CD14-positive monocyte (primary cell): Measurements from ENCODE around the gene DNAJC18. TPM values are rescaled to one million over a fixed set of nuclear protein-coding genes. Genes with fewer than 3 reads are reported as not detected.

ENCODE experiments used
- DNase-seq, 3 donors: peaks; one replicate each; pipeline ENCODE4 v3.0.0-alpha.2; 2011 to 2022
- H2AFZ ChIP-seq: 2 replicates; pipeline ENCODE4 v1.6.0; 2012; ENCODE audit warnings: mild to moderate bottlenecking, low read depth, low read length, inconsistent platforms; ENCODE audit not compliant: insufficient read depth, poor library complexity, severe bottlenecking
- H3K27ac ChIP-seq, 2 donors: 1 replicate in 1 of 2; 2 replicates in 1 of 2; pipeline ENCODE4 v1.5.1; 2012 to 2013; ENCODE audit warnings: low read length in 2 of 2, control low read depth in 1 of 2, inconsistent platforms in 1 of 2, low read depth in 1 of 2, mild to moderate bottlenecking in 1 of 2
- H3K27me3 ChIP-seq, 2 donors: one replicate each; pipeline versions ENCODE4 v1.6.0 to v1.6.1; 2011 to 2013; ENCODE audit warnings: low read length in 2 of 2; ENCODE audit not compliant: control insufficient read depth in 2 of 2, insufficient read depth in 2 of 2
- H3K36me3 ChIP-seq, 2 donors: replicated peaks in 1 of 2; 1 replicate in 1 of 2; 2 replicates in 1 of 2; pipeline versions ENCODE4 v1.5.1 to v1.6.1; 2012 to 2013; ENCODE audit warnings: low read length in 2 of 2, control low read depth in 1 of 2, inconsistent platforms in 1 of 2, mild to moderate bottlenecking in 1 of 2; ENCODE audit not compliant: insufficient read depth in 2 of 2, control insufficient read depth in 1 of 2
- H3K4me1 ChIP-seq, 2 donors: 1 replicate in 1 of 2; 2 replicates in 1 of 2; pipeline versions ENCODE4 v1.5.1 to v1.6.1; 2012 to 2013; ENCODE audit warnings: low read length in 2 of 2, control low read depth in 1 of 2, inconsistent platforms in 1 of 2, mild to moderate bottlenecking in 1 of 2, moderate library complexity in 1 of 2; ENCODE audit not compliant: insufficient read depth in 2 of 2, control insufficient read depth in 1 of 2
- H3K4me2 ChIP-seq: replicated peaks from 2 replicates; pipeline ENCODE3; 2012; ENCODE audit warnings: low read length, moderate library complexity, mild to moderate bottlenecking; ENCODE audit not compliant: poor library complexity, severe bottlenecking; ENCODE audit errors: extremely low read depth
- H3K4me3 ChIP-seq, 3 experiments: fragments of 200-600 bp in 1 of 3; sonication (generic) in 1 of 3; replicated peaks in 1 of 3; 1 replicate in 2 of 3; 2 replicates in 1 of 3; pipeline ENCODE4 v1.5.1; 2011 to 2013; ENCODE audit warnings: low read length in 3 of 3, mild to moderate bottlenecking in 3 of 3, control low read depth in 2 of 3, low read depth in 2 of 3, inconsistent platforms in 1 of 3, moderate library complexity in 1 of 3
- H3K79me2 ChIP-seq: 2 replicates; pipeline ENCODE4 v1.6.0; 2012; ENCODE audit warnings: mild to moderate bottlenecking, control low read depth, inconsistent platforms, low read length, moderate library complexity; ENCODE audit not compliant: insufficient read depth
- H3K9ac ChIP-seq: 2 replicates; pipeline ENCODE4 v1.6.0; 2017; ENCODE audit warnings: low read length, mild to moderate bottlenecking; ENCODE audit not compliant: insufficient read depth, poor library complexity, severe bottlenecking
- H3K9me3 ChIP-seq, 2 donors: replicated peaks in 1 of 2; 1 replicate in 1 of 2; 2 replicates in 1 of 2; pipeline versions ENCODE4 v1.5.1 to v1.6.1; 2012 to 2013; ENCODE audit warnings: low read length in 2 of 2, control low read depth in 1 of 2; ENCODE audit not compliant: control insufficient read depth in 1 of 2, insufficient read depth in 1 of 2
- H4K20me1 ChIP-seq: 2 replicates; pipeline ENCODE4 v1.6.0; 2012; ENCODE audit warnings: mild to moderate bottlenecking, low read length, control low read depth, moderate library complexity; ENCODE audit not compliant: insufficient read depth
- H3K27ac Mint-ChIP-seq, 7 donors: one replicate each; pipeline ENCODE4 v1.8.0; 2020; ENCODE audit warnings: mild to moderate bottlenecking in 7 of 7, mixed read lengths in 7 of 7, moderate library complexity in 6 of 7, inconsistent platforms in 2 of 7
- H3K27me3 Mint-ChIP-seq, 3 donors: one replicate each; pipeline ENCODE4 v1.8.0; 2021 to 2022; ENCODE audit warnings: low read depth in 3 of 3, mild to moderate bottlenecking in 3 of 3, mixed read lengths in 3 of 3, moderate library complexity in 3 of 3, inconsistent platforms in 1 of 3
- H3K36me3 Mint-ChIP-seq, 2 donors: one replicate each; pipeline ENCODE4 v1.8.0; 2020; ENCODE audit warnings: mixed read lengths in 2 of 2, inconsistent platforms in 1 of 2, mild to moderate bottlenecking in 1 of 2
- H3K4me1 Mint-ChIP-seq: one replicate; pipeline ENCODE4 v1.8.0; 2020; ENCODE audit warnings: mild to moderate bottlenecking, mixed read lengths
- H3K4me3 Mint-ChIP-seq, 2 donors: one replicate each; pipeline ENCODE4 v1.8.0; 2020; ENCODE audit warnings: mild to moderate bottlenecking in 2 of 2, mixed read lengths in 2 of 2, moderate library complexity in 1 of 2
- H3K9me3 Mint-ChIP-seq, 7 donors: one replicate each; pipeline ENCODE4 v1.8.0; 2020 to 2022; ENCODE audit warnings: mixed read lengths in 7 of 7, mild to moderate bottlenecking in 6 of 7, moderate library complexity in 6 of 7, inconsistent platforms in 2 of 7
- WGBS: methylation state at CpG from one replicate; pipeline ENCODE4 v1.1.5; 2013; ENCODE audit warnings: missing lambda C conversion rate; ENCODE audit not compliant: insufficient coverage; 5-methylcytosine and 5-hydroxymethylcytosine counted together
- intact Hi-C, 2 donors: fragments of 100-400 bp; cut with micrococcal nuclease; formaldehyde crosslinking; loops; one replicate each; pipeline versions ENCODE4 v1.15.0 to v1.15.1; 2023
- polyA plus RNA-seq, 3 donors: library from polyadenylated mRNA; depleted of rRNA in 1 of 3; unstranded in 2 of 3; stranded (reverse) in 1 of 3; fragments of 300-500 nt in 2 of 3; fragments of >200 nt in 1 of 3; fragmentation: Illumina TruSeq in 2 of 3; gene quantifications; 1 replicate in 2 of 3; 2 replicates in 1 of 3; pipeline ENCODE4 v1.2.3, GENCODE V29; 2012 to 2021
- TF ChIP-seq, protein P1 (sequence below): fragments of 200-600 bp; IDR thresholded peaks from one replicate; pipeline ENCODE4 v1.8.0; 2022; ENCODE audit warnings: antibody characterized with exemption, mild to moderate bottlenecking

The DNAJC18 gene
- polyA plus RNA-seq, 3 donors = 0.87 to 2.6 (median 2.2) TPM

DNA sequence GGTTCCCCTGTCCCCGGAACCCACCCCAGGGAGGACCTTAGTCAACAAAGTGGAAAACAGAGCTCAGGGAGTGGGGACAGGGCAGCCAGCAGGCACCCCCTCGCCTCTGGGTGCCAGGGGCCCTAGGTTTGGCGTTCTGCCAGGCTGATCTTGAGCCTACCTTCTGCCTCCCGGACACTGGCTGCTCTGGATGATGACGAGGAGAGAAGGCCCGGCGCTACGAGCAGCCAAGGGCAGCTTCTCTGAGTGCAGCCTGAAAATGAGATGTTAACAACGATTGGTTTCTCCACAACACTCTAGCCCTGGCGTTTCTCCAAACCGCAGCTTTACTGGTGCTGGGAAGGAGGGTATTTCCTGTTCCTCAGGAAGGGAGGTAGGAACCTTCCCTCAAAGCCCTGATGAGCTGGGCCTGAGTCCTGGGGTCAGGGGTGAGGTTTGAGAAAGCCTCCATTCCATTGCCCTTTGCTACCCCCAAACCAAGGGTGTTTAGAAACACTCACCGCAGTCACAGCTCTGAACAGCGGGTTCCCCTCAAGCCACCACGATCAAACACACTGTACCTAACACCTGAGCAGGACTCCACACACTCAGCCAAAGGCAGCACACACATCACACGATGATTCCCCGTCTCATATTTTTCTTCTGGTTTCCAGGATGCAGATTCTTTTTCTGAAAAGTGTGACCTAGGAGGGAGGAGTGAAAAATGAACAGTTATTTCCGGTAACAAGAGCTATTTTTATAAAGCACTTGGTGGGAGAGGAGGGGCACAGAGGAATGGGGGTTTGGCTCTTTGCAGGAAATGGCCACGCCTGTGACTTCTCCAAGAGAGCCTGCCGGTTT, 42.9 kb upstream of the DNAJC18 start, which contains the start of gene STING1:
TSS of gene STING1 (minus strand) at position 709 of the 840 bp plus-strand sequence. CDS start 1,054 bp downstream, outside the sequence.
- 0% methylated on average over 6 of the region's 19 CpGs for WGBS
- H2AFZ ChIP-seq = peak within 1 kb of the TSS; percentile 83
- TF ChIP-seq, protein P1, sequence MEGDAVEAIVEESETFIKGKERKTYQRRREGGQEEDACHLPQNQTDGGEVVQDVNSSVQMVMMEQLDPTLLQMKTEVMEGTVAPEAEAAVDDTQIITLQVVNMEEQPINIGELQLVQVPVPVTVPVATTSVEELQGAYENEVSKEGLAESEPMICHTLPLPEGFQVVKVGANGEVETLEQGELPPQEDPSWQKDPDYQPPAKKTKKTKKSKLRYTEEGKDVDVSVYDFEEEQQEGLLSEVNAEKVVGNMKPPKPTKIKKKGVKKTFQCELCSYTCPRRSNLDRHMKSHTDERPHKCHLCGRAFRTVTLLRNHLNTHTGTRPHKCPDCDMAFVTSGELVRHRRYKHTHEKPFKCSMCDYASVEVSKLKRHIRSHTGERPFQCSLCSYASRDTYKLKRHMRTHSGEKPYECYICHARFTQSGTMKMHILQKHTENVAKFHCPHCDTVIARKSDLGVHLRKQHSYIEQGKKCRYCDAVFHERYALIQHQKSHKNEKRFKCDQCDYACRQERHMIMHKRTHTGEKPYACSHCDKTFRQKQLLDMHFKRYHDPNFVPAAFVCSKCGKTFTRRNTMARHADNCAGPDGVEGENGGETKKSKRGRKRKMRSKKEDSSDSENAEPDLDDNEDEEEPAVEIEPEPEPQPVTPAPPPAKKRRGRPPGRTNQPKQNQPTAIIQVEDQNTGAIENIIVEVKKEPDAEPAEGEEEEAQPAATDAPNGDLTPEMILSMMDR = no peak
- H3K9me3 ChIP-seq = no peaks in the 10 kb centered on the region
- H3K4me3 ChIP-seq = peak within 1 kb of the TSS; percentile 51 to 85 (median 81)
- intact Hi-C loops = no loop called here
- H3K27ac ChIP-seq = peak within 1 kb of the TSS; percentile 91 to 92
- H3K27me3 ChIP-seq = no peaks in the 10 kb centered on the region
- peaks cover 48% of the 10 kb centered on the region for H3K79me2 ChIP-seq
- H3K4me2 ChIP-seq = peak within 1 kb of the TSS; percentile 98
- peaks cover 35% of the 10 kb centered on the region for H4K20me1 ChIP-seq
- Mint-ChIP-seq H3K27ac (peak within 1 kb of the TSS; percentile 91 to 99 (median 96)), H3K27me3 (no peaks in the 10 kb centered on the region), H3K4me3 (peak within 1 kb of the TSS; percentile 88 to 97), H3K36me3 (peaks cover 24 to 30% of the 10 kb centered on the region in 2 donors), H3K4me1 (peaks cover 72% of the 10 kb centered on the region), H3K9me3 (no peaks in the 10 kb centered on the region)
- peaks cover 69 to 77% of the 10 kb centered on the region in 2 donors for H3K4me1 ChIP-seq
- H3K36me3 ChIP-seq = peaks cover 19 to 21% of the 10 kb centered on the region in 2 donors
- H3K9ac ChIP-seq = peak within 1 kb of the TSS; percentile 73
- peak; percentile 71 to 86 (median 84) for DNase-seq

DNA sequence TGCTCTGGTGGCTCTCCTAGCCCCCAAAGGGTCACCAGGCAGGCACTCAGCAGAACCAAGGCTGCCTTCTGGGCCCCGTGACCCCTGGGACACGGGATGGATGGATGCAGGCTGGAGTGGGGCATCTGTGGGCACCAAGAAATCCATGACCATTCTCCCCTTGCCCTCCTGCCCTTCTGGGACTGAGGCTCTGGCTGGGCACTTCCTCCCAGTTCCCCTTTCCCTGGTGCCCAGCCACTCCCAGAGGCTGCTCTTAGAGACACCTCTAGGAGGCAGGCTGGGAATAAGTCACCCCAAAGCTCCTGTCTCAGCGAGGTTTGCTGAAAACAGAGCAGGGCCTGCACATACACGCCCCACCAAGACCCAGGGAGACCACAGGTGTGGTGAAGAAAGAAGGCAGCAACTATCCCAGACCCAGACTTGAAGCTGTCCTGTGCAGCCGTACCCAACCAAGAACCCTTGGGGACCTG, 42.3 kb upstream of the DNAJC18 start:
- H2AFZ ChIP-seq = peak overlapping the region; percentile 83
- no peaks in the 10 kb centered on the region for H3K27me3 Mint-ChIP-seq
- peaks cover 25 to 36% of the 10 kb centered on the region in 2 donors for H3K36me3 Mint-ChIP-seq
- H3K9me3 Mint-ChIP-seq = no peaks in the 10 kb centered on the region
- peaks cover 22 to 27% of the 10 kb centered on the region in 2 donors for H3K36me3 ChIP-seq
- intact Hi-C loops = no loop called here
- WGBS = 0% methylated on average over 2 of the region's 5 CpGs
- H3K27me3 ChIP-seq = no peaks in the 10 kb centered on the region
- peaks cover 54% of the 10 kb centered on the region for H3K79me2 ChIP-seq
- H3K27ac ChIP-seq = peak overlapping the region; percentile 91 to 92
- H4K20me1 ChIP-seq = peaks cover 41% of the 10 kb centered on the region
- peak overlapping the region; percentile 51 to 85 (median 81) for H3K4me3 ChIP-seq
- no peaks in the 10 kb centered on the region for H3K9me3 ChIP-seq
- TF ChIP-seq, protein P1 = peak; percentile 26
- H3K27ac Mint-ChIP-seq = peak overlapping the region; percentile 91 to 99 (median 96)
- peak overlapping the region; percentile 98 for H3K4me2 ChIP-seq
- peak overlapping the region; percentile 73 for H3K9ac ChIP-seq
- peak in 2 of 3 donors; percentile 53 to 57 for DNase-seq
- H3K4me1 ChIP-seq = peaks cover 67 to 80% of the 10 kb centered on the region in 2 donors
- peak overlapping the region; percentile 88 to 97 for H3K4me3 Mint-ChIP-seq
- peaks cover 75% of the 10 kb centered on the region for H3K4me1 Mint-ChIP-seq
